Measurements from ENCODE around the gene PALD1.
A peak's percentile ranks its signal among the peaks of the same experiment; 100 is the strongest.

The PALD1 gene

GRCh38 chr10:70535001-70535400 lies 56.4 kb downstream of the PALD1 start:
- no peaks in the 10 kb centered on the region for H3K27me3 ChIP-seq (ENCODE audit: insufficient read depth, poor library complexity, severe bottlenecking)
- no peak for TF ChIP-seq GABPA (IDR thresholded peaks at IDR 0.05; ENCODE audit: low read depth)
- no peak for TF ChIP-seq POLR2AphosphoS5 (IDR thresholded peaks at IDR 0.05; ENCODE audit: low read depth)
- TF ChIP-seq, protein P1, sequence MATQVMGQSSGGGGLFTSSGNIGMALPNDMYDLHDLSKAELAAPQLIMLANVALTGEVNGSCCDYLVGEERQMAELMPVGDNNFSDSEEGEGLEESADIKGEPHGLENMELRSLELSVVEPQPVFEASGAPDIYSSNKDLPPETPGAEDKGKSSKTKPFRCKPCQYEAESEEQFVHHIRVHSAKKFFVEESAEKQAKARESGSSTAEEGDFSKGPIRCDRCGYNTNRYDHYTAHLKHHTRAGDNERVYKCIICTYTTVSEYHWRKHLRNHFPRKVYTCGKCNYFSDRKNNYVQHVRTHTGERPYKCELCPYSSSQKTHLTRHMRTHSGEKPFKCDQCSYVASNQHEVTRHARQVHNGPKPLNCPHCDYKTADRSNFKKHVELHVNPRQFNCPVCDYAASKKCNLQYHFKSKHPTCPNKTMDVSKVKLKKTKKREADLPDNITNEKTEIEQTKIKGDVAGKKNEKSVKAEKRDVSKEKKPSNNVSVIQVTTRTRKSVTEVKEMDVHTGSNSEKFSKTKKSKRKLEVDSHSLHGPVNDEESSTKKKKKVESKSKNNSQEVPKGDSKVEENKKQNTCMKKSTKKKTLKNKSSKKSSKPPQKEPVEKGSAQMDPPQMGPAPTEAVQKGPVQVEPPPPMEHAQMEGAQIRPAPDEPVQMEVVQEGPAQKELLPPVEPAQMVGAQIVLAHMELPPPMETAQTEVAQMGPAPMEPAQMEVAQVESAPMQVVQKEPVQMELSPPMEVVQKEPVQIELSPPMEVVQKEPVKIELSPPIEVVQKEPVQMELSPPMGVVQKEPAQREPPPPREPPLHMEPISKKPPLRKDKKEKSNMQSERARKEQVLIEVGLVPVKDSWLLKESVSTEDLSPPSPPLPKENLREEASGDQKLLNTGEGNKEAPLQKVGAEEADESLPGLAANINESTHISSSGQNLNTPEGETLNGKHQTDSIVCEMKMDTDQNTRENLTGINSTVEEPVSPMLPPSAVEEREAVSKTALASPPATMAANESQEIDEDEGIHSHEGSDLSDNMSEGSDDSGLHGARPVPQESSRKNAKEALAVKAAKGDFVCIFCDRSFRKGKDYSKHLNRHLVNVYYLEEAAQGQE (IDR thresholded peaks at IDR 0.05; ENCODE audit: insufficient replicate concordance, low read depth), result no peak
- TF ChIP-seq CTCF (IDR thresholded peaks at IDR 0.05; ENCODE audit: insufficient read depth, low read length), result no peak
- TF ChIP-seq SPI1 (IDR thresholded peaks at IDR 0.05; ENCODE audit: borderline replicate concordance, low read depth), result no peak
- no peak overlapping the region for H3K4me3 ChIP-seq (replicated peaks; ENCODE audit: insufficient read depth, low read length)
- H3K27ac ChIP-seq (replicated peaks), result no peak overlapping the region
- DNase-seq (ENCODE audit: low read depth in 1 of 2, low spot score in 1 of 2), result no peak

GRCh38 chr10:70535451-70535850 lies 56.9 kb downstream of the PALD1 start:
- Histone ChIP-seq H3K4me3 (replicated peaks; ENCODE audit: insufficient read depth, low read length) (no peak overlapping the region), H3K27me3 (ENCODE audit: insufficient read depth, poor library complexity, severe bottlenecking) (no peaks in the 10 kb centered on the region), H3K27ac (replicated peaks) (no peak overlapping the region)
- no peak for DNase-seq (ENCODE audit: low read depth in 1 of 2, low spot score in 1 of 2)
- no peak for TF ChIP-seq CTCF (IDR thresholded peaks at IDR 0.05; ENCODE audit: insufficient read depth, low read length)
- 0 out of 2 replicates have a peak, but pooled peaks have one; percentile 14 for TF ChIP-seq SPI1 (IDR thresholded peaks at IDR 0.05; ENCODE audit: borderline replicate concordance, low read depth)

- TF ChIP-seq CTCF (IDR thresholded peaks at IDR 0.05; ENCODE audit: insufficient read depth, low read length) (no peak), GABPA (IDR thresholded peaks at IDR 0.05; ENCODE audit: low read depth) (no peak), POLR2AphosphoS5 (IDR thresholded peaks at IDR 0.05; ENCODE audit: low read depth) (no peak), SPI1 (IDR thresholded peaks at IDR 0.05; ENCODE audit: borderline replicate concordance, low read depth) (no peak)
- TF ChIP-seq, protein P1 (IDR thresholded peaks at IDR 0.05; ENCODE audit: insufficient replicate concordance, low read depth), result no peak
- no peak for DNase-seq (ENCODE audit: low read depth in 1 of 2, low spot score in 1 of 2)
- no peak overlapping the region for H3K4me3 ChIP-seq (replicated peaks; ENCODE audit: insufficient read depth, low read length)
- no peaks in the 10 kb centered on the region for H3K27me3 ChIP-seq (ENCODE audit: insufficient read depth, poor library complexity, severe bottlenecking)
- H3K27ac ChIP-seq (replicated peaks), result no peak overlapping the region
Measured at GRCh38 chr10:70536196-70536861, 57.8 kb downstream of the PALD1 start.

Data from HL-60 (cell line).